ENCODE results near the gene MRO. TPM values are rescaled to one million over a fixed set of nuclear protein-coding genes. Genes with fewer than 3 reads are reported as not detected.

The MRO gene
- total and polyA plus RNA-seq, 2 of the 4 experiments (the other 2 are of a cell fraction), result not detected

DNA sequence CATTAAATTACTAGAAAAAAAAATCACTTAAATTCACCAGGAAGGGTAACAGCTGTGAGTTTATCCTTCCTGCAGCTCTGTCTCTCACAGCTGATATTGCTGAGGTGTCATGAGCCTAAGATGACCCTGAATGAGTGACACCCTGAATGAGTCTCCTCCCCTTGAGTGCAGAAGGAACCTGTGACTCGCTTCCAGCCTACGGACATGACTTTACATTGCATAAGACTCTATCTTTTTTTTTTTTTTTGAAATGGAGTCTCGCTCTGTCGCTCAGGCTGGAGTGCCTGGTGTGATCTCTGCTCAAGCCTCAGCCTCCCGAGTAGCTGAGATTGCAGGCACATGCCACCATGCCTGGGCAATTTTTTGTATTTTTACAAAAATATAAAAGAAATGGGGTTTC lies 14.1 kb downstream of the MRO start:
- H3K79me1 ChIP-seq (ENCODE audit: low read depth in 1 of 2, low read length in 2 of 2), result no peaks in the 10 kb centered on the region
- H2BK15ac ChIP-seq (ENCODE audit: low read depth, low read length), result no peak overlapping the region
- ChIA-PET POLR2A (ENCODE audit: unreplicated experiment) (no interaction called here), CTCF (no interaction called here)
- H3K56ac ChIP-seq (ENCODE audit: extremely low read depth, insufficient read depth, low read length), result no peak overlapping the region
- H4K8ac ChIP-seq (ENCODE audit: low read depth in 2 of 2, low read length in 2 of 2), result no peak overlapping the region
- H3K4me1 ChIP-seq (ENCODE audit: control insufficient read depth, insufficient read depth, low read length), result no peaks in the 10 kb centered on the region
- ATAC-seq (ENCODE audit: low read depth), result no peak
- H2AK5ac ChIP-seq (ENCODE audit: low read depth, low read length), result no peak overlapping the region
- no peak overlapping the region for H3K23ac ChIP-seq (ENCODE audit: low read depth, low read length)
- intact Hi-C loops (cut with micrococcal nuclease), result no loop called here
- no peak overlapping the region for H2BK20ac ChIP-seq (ENCODE audit: low read depth, low read length)
- WGBS, 2 experiments (ENCODE audit: extremely low coverage in 2 of 2, insufficient read length in 1 of 2), result no CpG with 5 or more reads among the region's 5 CpGs
- H3K14ac ChIP-seq (replicated peaks; ENCODE audit: low read depth, low read length), result no peak overlapping the region
- H3K27me3 ChIP-seq (ENCODE audit: control insufficient read depth, insufficient read depth, low read length), result peaks cover 6% of the 10 kb centered on the region
- no peaks in the 10 kb centered on the region for H4K20me1 ChIP-seq (ENCODE audit: insufficient read depth, low read length)
- no TSS peak for BruUV-seq (replicated peaks)
- H4K91ac ChIP-seq (ENCODE audit: insufficient read depth, low read depth, low read length), result no peak overlapping the region
- no peaks in the 10 kb centered on the region for H3K36me3 ChIP-seq (ENCODE audit: control insufficient read depth, insufficient read depth, low read length)
- no peak overlapping the region for H3K4me2 ChIP-seq (ENCODE audit: low read depth, low read length)
- H2AK9ac ChIP-seq (replicated peaks; ENCODE audit: low read depth, low read length, poor library complexity), result no peak overlapping the region
- in situ Hi-C loops (cut with MboI; ENCODE audit: low sequenced_read_pairs), result no loop called here
- no peak overlapping the region for H3K4ac ChIP-seq (ENCODE audit: low read depth, low read length)
- H3K4me3 ChIP-seq (ENCODE audit: insufficient read depth, low read depth, low read length), result no peak overlapping the region
- H2AFZ ChIP-seq (replicated peaks; ENCODE audit: low read length, poor library complexity), result no peak overlapping the region
- dilution Hi-C loops (cut with HindIII; ENCODE audit: low sequenced_read_pairs, unreplicated experiment), result no loop called here
- no peak overlapping the region for H2BK120ac ChIP-seq (ENCODE audit: low read depth, low read length)
- H3K9me1 ChIP-seq (ENCODE audit: insufficient read depth, low read length), result no peaks in the 10 kb centered on the region
- no peak overlapping the region for H3K27ac ChIP-seq (ENCODE audit: insufficient read depth, low read length)
- H4K5ac ChIP-seq (ENCODE audit: low read depth, low read length), result no peak overlapping the region
- no peak for DNase-seq
- no peak overlapping the region for H2BK5ac ChIP-seq (ENCODE audit: low read depth, low read length, poor library complexity, severe bottlenecking)
- TF ChIP-seq RFX5 (IDR thresholded peaks at IDR 0.05; ENCODE audit: low read depth, low read length) (no peak), RAD21 (IDR thresholded peaks at IDR 0.05; ENCODE audit: low read length) (no peak), CEBPB (IDR thresholded peaks at IDR 0.05; ENCODE audit: low read depth, low read length) (no peak), RCOR1 (IDR thresholded peaks at IDR 0.05; ENCODE audit: insufficient replicate concordance, low read length) (no peak), CHD1 (IDR thresholded peaks at IDR 0.05; ENCODE audit: low read depth, low read length) (no peak), NFE2L2 (IDR thresholded peaks at IDR 0.05; ENCODE audit: low read depth, low read length) (no peak), POLR2A (IDR thresholded peaks at IDR 0.05; ENCODE audit: low read depth, low read length) (no peak), FOS (IDR thresholded peaks at IDR 0.05; ENCODE audit: low read depth, low read length) (no peak), MXI1 (IDR thresholded peaks at IDR 0.05; ENCODE audit: borderline replicate concordance, low read depth, low read length) (no peak), MAFK (IDR thresholded peaks at IDR 0.05; ENCODE audit: low read depth, low read length) (no peak), MAZ (IDR thresholded peaks at IDR 0.05; ENCODE audit: borderline replicate concordance, low read depth, low read length) (no peak), BHLHE40 (IDR thresholded peaks at IDR 0.05; ENCODE audit: low read depth, low read length) (no peak), SMC3 (IDR thresholded peaks at IDR 0.05; ENCODE audit: low read depth, low read length) (no peak)
- TF ChIP-seq, protein P1, sequence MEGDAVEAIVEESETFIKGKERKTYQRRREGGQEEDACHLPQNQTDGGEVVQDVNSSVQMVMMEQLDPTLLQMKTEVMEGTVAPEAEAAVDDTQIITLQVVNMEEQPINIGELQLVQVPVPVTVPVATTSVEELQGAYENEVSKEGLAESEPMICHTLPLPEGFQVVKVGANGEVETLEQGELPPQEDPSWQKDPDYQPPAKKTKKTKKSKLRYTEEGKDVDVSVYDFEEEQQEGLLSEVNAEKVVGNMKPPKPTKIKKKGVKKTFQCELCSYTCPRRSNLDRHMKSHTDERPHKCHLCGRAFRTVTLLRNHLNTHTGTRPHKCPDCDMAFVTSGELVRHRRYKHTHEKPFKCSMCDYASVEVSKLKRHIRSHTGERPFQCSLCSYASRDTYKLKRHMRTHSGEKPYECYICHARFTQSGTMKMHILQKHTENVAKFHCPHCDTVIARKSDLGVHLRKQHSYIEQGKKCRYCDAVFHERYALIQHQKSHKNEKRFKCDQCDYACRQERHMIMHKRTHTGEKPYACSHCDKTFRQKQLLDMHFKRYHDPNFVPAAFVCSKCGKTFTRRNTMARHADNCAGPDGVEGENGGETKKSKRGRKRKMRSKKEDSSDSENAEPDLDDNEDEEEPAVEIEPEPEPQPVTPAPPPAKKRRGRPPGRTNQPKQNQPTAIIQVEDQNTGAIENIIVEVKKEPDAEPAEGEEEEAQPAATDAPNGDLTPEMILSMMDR (conservative IDR thresholded peaks at IDR 0.05; ENCODE audit: low read depth, low read length), result no peak
- TF ChIP-seq, protein P2, sequence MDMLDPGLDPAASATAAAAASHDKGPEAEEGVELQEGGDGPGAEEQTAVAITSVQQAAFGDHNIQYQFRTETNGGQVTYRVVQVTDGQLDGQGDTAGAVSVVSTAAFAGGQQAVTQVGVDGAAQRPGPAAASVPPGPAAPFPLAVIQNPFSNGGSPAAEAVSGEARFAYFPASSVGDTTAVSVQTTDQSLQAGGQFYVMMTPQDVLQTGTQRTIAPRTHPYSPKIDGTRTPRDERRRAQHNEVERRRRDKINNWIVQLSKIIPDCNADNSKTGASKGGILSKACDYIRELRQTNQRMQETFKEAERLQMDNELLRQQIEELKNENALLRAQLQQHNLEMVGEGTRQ (IDR thresholded peaks at IDR 0.05; ENCODE audit: low read depth, low read length), result no peak
- TF ChIP-seq, protein P3, sequence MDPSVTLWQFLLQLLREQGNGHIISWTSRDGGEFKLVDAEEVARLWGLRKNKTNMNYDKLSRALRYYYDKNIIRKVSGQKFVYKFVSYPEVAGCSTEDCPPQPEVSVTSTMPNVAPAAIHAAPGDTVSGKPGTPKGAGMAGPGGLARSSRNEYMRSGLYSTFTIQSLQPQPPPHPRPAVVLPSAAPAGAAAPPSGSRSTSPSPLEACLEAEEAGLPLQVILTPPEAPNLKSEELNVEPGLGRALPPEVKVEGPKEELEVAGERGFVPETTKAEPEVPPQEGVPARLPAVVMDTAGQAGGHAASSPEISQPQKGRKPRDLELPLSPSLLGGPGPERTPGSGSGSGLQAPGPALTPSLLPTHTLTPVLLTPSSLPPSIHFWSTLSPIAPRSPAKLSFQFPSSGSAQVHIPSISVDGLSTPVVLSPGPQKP (IDR thresholded peaks at IDR 0.05; ENCODE audit: borderline replicate concordance, low read depth, low read length), result no peak
- no peaks in the 10 kb centered on the region for H3K9me3 ChIP-seq (ENCODE audit: control insufficient read depth, insufficient read depth, low read length)
- no peak overlapping the region for H3K18ac ChIP-seq (ENCODE audit: low read depth, low read length)
- H3K9ac ChIP-seq (ENCODE audit: low read depth, low read length), result no peak overlapping the region
